Endothelial cell of umbilical vein (primary cell): Measurements from ENCODE around the gene TNFRSF19. TPM values are rescaled to one million over a fixed set of nuclear protein-coding genes. Genes with fewer than 3 reads are reported as not detected.

Experiments
- BruUV-seq: library from RNA; stranded (reverse); fragments of 400-500 nt; replicated peaks from 2 replicates; lab custom pipeline; 2021; lab: Mats Ljungman, UMichigan
- CTCF ChIA-PET: fragments of 300-600, 350-600 bp; sonication (Branson Sonifier 250); formaldehyde crosslinking; loops from one replicate; lab custom pipeline; 2021; ENCODE audit warnings: antibody characterized with exemption, inconsistent platforms; lab: Charles Lee
- POLR2A ChIA-PET: fragments of 300-600, 350-600 bp; sonication (Branson Sonifier 250); formaldehyde crosslinking; loops from one replicate; lab custom pipeline; 2021; ENCODE audit warnings: antibody characterized with exemption, inconsistent platforms; lab: Charles Lee
- DNase-seq: peaks from one replicate; pipeline ENCODE4 v3.0.0-alpha.2; 2011; ENCODE audit warnings: low read depth, low spot score
- FAIRE-seq: peaks from 2 replicates; lab custom pipeline; 2011; peaks lifted over from hg19 to GRCh38; lab: Jason Lieb, UNC
- H2AFZ ChIP-seq: 2 replicates; pipeline ENCODE4 v1.6.0; 2012; ENCODE audit warnings: low read depth, low read length, control low read depth, inconsistent platforms
- H3K27ac ChIP-seq: 2 replicates; pipeline ENCODE4 v1.5.1; 2011; ENCODE audit warnings: low read depth, mild to moderate bottlenecking, control low read depth, low read length, moderate library complexity; ENCODE audit not compliant: insufficient read depth
- H3K27me3 ChIP-seq, 2 experiments: 2 replicates each; pipeline versions ENCODE4 v1.6.0 to v1.6.1; 2011; ENCODE audit warnings: low read length in 2 of 2, mixed read lengths in 1 of 2; ENCODE audit not compliant: control insufficient read depth in 2 of 2, insufficient read depth in 2 of 2
- H3K36me3 ChIP-seq, 2 experiments: 2 replicates in 1 of 2; 3 replicates in 1 of 2; pipeline ENCODE4 v1.5.1; 2011; ENCODE audit warnings: low read length in 2 of 2, mild to moderate bottlenecking in 1 of 2, moderate library complexity in 1 of 2; ENCODE audit not compliant: control insufficient read depth in 2 of 2, insufficient read depth in 2 of 2; ENCODE audit errors: extremely low read depth in 1 of 2
- H3K4me1 ChIP-seq: 3 replicates; pipeline ENCODE4 v1.5.1; 2011; ENCODE audit warnings: mild to moderate bottlenecking, low read length; ENCODE audit not compliant: control insufficient read depth, insufficient read depth; ENCODE audit errors: extremely low read depth
- H3K4me2 ChIP-seq: 2 replicates; pipeline ENCODE4 v1.6.1; 2011; ENCODE audit warnings: low read length, control low read depth, mixed read lengths; ENCODE audit not compliant: insufficient read depth
- H3K4me3 ChIP-seq, 3 experiments: fragments of 200-600 bp in 1 of 3; sonication (generic), shearing (Covaris generic) in 1 of 3; replicated peaks in 1 of 3; 2 replicates each; pipeline ENCODE4 v1.5.1; 2011 to 2016; ENCODE audit warnings: control low read depth in 3 of 3, low read length in 3 of 3, mild to moderate bottlenecking in 2 of 3, inconsistent platforms in 1 of 3, low read depth in 1 of 3, moderate library complexity in 1 of 3; ENCODE audit not compliant: insufficient read depth in 1 of 3
- H3K79me2 ChIP-seq: 2 replicates; pipeline ENCODE4 v1.6.0; 2012; ENCODE audit warnings: low read length, inconsistent platforms; ENCODE audit not compliant: control insufficient read depth, insufficient read depth
- H3K9ac ChIP-seq: replicated peaks from 2 replicates; pipeline ENCODE3; 2011; ENCODE audit warnings: low read length, control low read depth; ENCODE audit not compliant: insufficient read depth; ENCODE audit errors: extremely low read depth
- H3K9me1 ChIP-seq: replicated peaks from 3 replicates; pipeline ENCODE4 v1.6.0; 2011; ENCODE audit warnings: mild to moderate bottlenecking, low read length; ENCODE audit not compliant: control insufficient read depth, insufficient read depth; ENCODE audit errors: extremely low read depth
- H3K9me3 ChIP-seq: replicated peaks from 2 replicates; pipeline ENCODE4 v1.5.1; 2012; ENCODE audit warnings: low read length, inconsistent platforms; ENCODE audit not compliant: control insufficient read depth, insufficient read depth
- H4K20me1 ChIP-seq: replicated peaks from 2 replicates; pipeline ENCODE3; 2011; ENCODE audit warnings: mild to moderate bottlenecking, low read length; ENCODE audit not compliant: control insufficient read depth, insufficient read depth; ENCODE audit errors: extremely low read depth
- EZH2 ChIP-seq: IDR thresholded peaks from 2 replicates; pipeline ENCODE4 v1.6.1; 2012; ENCODE audit warnings: borderline replicate concordance, low read depth, mild to moderate bottlenecking, moderate library complexity, low read length, inconsistent platforms; ENCODE audit not compliant: severe bottlenecking
- FOS ChIP-seq: IDR thresholded peaks from 2 replicates; pipeline ENCODE4 v1.6.1; 2011; ENCODE audit warnings: mild to moderate bottlenecking, low read length, moderate library complexity, borderline replicate concordance; ENCODE audit not compliant: insufficient read depth
- GATA2 ChIP-seq: IDR thresholded peaks from 2 replicates; pipeline ENCODE4 v1.7.0; 2011; ENCODE audit warnings: low read depth, mild to moderate bottlenecking, moderate library complexity, mixed read lengths, low read length; ENCODE audit not compliant: insufficient read length, insufficient read depth
- JUN ChIP-seq: IDR thresholded peaks from 2 replicates; pipeline ENCODE4 v1.6.1; 2011; ENCODE audit warnings: borderline replicate concordance, low read depth; ENCODE audit not compliant: insufficient read length, insufficient read depth
- MYC ChIP-seq: IDR thresholded peaks from one replicate; pipeline ENCODE4 v1.6.1; 2011; ENCODE audit warnings: mild to moderate bottlenecking, low read depth, low read length
- POLR2A ChIP-seq: IDR thresholded peaks from 2 replicates; pipeline ENCODE4 v1.6.1; 2012; ENCODE audit warnings: low read depth, mild to moderate bottlenecking, control low read depth, low read length
- POLR2AphosphoS5 ChIP-seq: IDR thresholded peaks from 2 replicates; pipeline ENCODE4 v1.6.1; 2012; ENCODE audit warnings: low read depth, mild to moderate bottlenecking, control low read depth, low read length, moderate library complexity; ENCODE audit not compliant: insufficient read depth
- dilution Hi-C: fragments of 300-500 bp; cut with MboI; formaldehyde crosslinking; loops from one replicate; pipeline ENCODE4 v1.15.0; 2019; ENCODE audit warnings: low sequenced_read_pairs; ENCODE audit not compliant: extremely low pct_ligation_motif_present
- intact Hi-C: fragments of 100-400 bp; cut with micrococcal nuclease; formaldehyde crosslinking; loops from one replicate; pipeline ENCODE4 v1.10.0; 2022
- polyA plus RNA-seq, 4 experiments: library from polyadenylated mRNA; depleted of rRNA in 3 of 4; stranded (reverse) in 3 of 4; unstranded in 1 of 4; fragments of >200 nt; gene quantifications; 2 replicates each; pipeline versions ENCODE4 v1.2.1 to v1.2.3, GENCODE V29; 2011 to 2012; ENCODE audit warnings: missing spikeins in 1 of 4
- total RNA-seq: library from RNA; stranded (reverse); gene quantifications from 2 replicates; pipeline ENCODE4 v1.2.3, GENCODE V29; 2021
- TF ChIP-seq, protein P1 (sequence below), 2 donors: IDR thresholded peaks; 1 replicate in 1 of 2; 2 replicates in 1 of 2; pipeline ENCODE4 v1.5.1; 2011; ENCODE audit warnings: low read length in 2 of 2, mild to moderate bottlenecking in 2 of 2, moderate library complexity in 2 of 2, control low read depth in 1 of 2, inconsistent platforms in 1 of 2, low read depth in 1 of 2; ENCODE audit not compliant: insufficient read depth in 1 of 2; ENCODE audit errors: extremely low read depth in 1 of 2
- TF ChIP-seq, protein P2 (sequence below): IDR thresholded peaks from 2 replicates; pipeline ENCODE4 v1.6.1; 2011; ENCODE audit not compliant: insufficient read depth, insufficient read length

Gene TNFRSF19
- total and polyA plus RNA-seq, 2 donors (not counting 3 experiments of a cell fraction or from before 2014, with no cell fraction given): 0.23 to 0.29 TPM

DNA sequence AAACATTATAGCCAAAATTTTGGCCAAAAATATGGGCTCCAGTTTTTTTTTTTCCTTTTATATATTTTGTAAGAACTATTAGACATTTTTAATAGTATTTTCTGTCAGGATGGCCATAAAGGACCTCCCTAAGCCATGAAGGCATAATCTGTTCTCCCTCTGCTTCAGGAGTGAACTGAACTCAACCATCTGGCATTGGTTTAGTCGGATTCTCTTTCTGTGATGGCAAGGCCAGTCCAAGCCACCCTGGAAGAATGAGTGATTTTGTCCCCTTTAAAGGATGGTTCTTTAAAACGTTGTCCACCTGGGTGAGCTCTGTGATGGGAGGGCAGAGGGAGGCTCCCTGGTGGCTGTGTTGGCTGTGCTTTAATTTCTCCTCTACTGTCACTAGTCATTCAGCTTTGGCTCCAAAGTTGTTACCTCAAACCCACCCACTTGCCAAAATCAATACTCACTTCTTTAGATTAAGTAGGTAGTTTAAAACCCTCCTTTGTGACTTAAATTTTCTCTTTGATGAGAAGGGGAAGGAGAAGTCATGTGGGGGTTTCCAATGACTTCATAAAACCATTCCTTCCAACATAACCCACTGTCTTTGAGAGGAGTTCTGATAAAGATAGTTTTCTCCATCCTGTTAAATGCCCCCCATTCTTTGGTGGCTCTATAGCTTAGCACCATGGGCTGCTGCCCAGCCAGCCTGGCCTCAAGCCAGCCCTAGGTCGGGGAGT, 4.4 kb downstream of the TNFRSF19 start:
- CTCF ChIA-PET: interaction anchor here (0.9 to 1.0 kb wide), 2 partner anchors 76 to 133 kb away, joined by 3 read pairs; no protein-coding TSS in a partner anchor
- Histone ChIP-seq H3K79me2 (no peaks in the 10 kb centered on the region), H3K4me2 (no peak overlapping the region), H3K4me1 (peaks cover 7% of the 10 kb centered on the region), H3K9me1 (no peaks in the 10 kb centered on the region), H3K27ac (no peak overlapping the region), H3K4me3 (no peak overlapping the region), H4K20me1 (no peaks in the 10 kb centered on the region), H3K9ac (no peak overlapping the region), H2AFZ (no peak overlapping the region), H3K36me3 (no peaks in the 10 kb centered on the region), H3K9me3 (no peaks in the 10 kb centered on the region), H3K27me3 (peaks cover 35 to 46% of the 10 kb centered on the region in 2 experiments)
- POLR2A ChIA-PET: no interaction called here
- no TSS peak for BruUV-seq
- DNase-seq: no peak
- no peak for FAIRE-seq
- intact Hi-C loops (loop anchor here (5.0 kb wide), 3 partner anchors 133 to 313 kb away; partner anchors contain the start of gene MIPEP), dilution Hi-C loops (no loop called here)
- no peak for TF ChIP-seq GATA2
- no peak for TF ChIP-seq JUN
- TF ChIP-seq EZH2: no peak
- TF ChIP-seq, protein P1, sequence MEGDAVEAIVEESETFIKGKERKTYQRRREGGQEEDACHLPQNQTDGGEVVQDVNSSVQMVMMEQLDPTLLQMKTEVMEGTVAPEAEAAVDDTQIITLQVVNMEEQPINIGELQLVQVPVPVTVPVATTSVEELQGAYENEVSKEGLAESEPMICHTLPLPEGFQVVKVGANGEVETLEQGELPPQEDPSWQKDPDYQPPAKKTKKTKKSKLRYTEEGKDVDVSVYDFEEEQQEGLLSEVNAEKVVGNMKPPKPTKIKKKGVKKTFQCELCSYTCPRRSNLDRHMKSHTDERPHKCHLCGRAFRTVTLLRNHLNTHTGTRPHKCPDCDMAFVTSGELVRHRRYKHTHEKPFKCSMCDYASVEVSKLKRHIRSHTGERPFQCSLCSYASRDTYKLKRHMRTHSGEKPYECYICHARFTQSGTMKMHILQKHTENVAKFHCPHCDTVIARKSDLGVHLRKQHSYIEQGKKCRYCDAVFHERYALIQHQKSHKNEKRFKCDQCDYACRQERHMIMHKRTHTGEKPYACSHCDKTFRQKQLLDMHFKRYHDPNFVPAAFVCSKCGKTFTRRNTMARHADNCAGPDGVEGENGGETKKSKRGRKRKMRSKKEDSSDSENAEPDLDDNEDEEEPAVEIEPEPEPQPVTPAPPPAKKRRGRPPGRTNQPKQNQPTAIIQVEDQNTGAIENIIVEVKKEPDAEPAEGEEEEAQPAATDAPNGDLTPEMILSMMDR (IDR thresholded peaks at IDR 0.05; ENCODE audit: extremely low read depth in 1 of 2, insufficient read depth in 1 of 2, low read depth in 1 of 2, low read length in 2 of 2): no peak
- TF ChIP-seq POLR2AphosphoS5: no peak
- TF ChIP-seq MYC: no peak
- TF ChIP-seq, protein P2, sequence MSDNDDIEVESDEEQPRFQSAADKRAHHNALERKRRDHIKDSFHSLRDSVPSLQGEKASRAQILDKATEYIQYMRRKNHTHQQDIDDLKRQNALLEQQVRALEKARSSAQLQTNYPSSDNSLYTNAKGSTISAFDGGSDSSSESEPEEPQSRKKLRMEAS: no peak
- TF ChIP-seq POLR2A: no peak
- TF ChIP-seq FOS: no peak
